ENCODE measurements around the gene LHPP.
A peak's percentile ranks its signal among the peaks of the same experiment; 100 is the strongest.
"Not testable (repeated sequence)": the region's sequence is repeated elsewhere in the genome, so short reads cannot be mapped to it uniquely, and the experiment has no call there.

LHPP gene

GRCh38 chr10:124461642-124462347 is at the start of gene LHPP:
Gene LHPP (plus strand): TSS chr10:124461823. CDS start chr10:124461863, 40 bp downstream.
- DNase-seq = peak; percentile 24

- DNase-seq = no peak
Measured at GRCh38 chr10:124414076-124414475, 47.5 kb upstream of the LHPP start.

- DNase-seq = no peak
Measured at GRCh38 chr10:124415210-124415609, 46.4 kb upstream of the LHPP start.

- DNase-seq = no peak
Measured at GRCh38 chr10:124416733-124417132, 44.9 kb upstream of the LHPP start.

GRCh38 chr10:124417895-124418725 is 43.5 kb upstream of the LHPP start:
- peak; percentile 10 for DNase-seq

GRCh38 chr10:124418726-124419501 is 42.7 kb upstream of the LHPP start, which contains the start of gene OAT:
Gene OAT (minus strand): TSS chr10:124418923. CDS start chr10:124412171, 6,752 bp downstream.
- peak; percentile 92 for DNase-seq

- DNase-seq = no peak
Measured at GRCh38 chr10:124419635-124420034, 42.0 kb upstream of the LHPP start.

- DNase-seq = no peak
Measured at GRCh38 chr10:124420254-124420653, 41.4 kb upstream of the LHPP start.

GRCh38 chr10:124422742-124423141 is 38.9 kb upstream of the LHPP start:
- no peak for DNase-seq

- DNase-seq = no peak
Measured at GRCh38 chr10:124423813-124424212, 37.8 kb upstream of the LHPP start.

GRCh38 chr10:124425227-124425962 is 36.2 kb upstream of the LHPP start:
- no peak for DNase-seq

GRCh38 chr10:124428207-124428777 is 33.3 kb upstream of the LHPP start:
- DNase-seq = no peak

- no peak for DNase-seq
Measured at GRCh38 chr10:124429576-124429975, 32.0 kb upstream of the LHPP start.

- DNase-seq = no peak
Measured at GRCh38 chr10:124430077-124430476, 31.5 kb upstream of the LHPP start.

GRCh38 chr10:124433461-124433860 is 28.2 kb upstream of the LHPP start:
- DNase-seq = no peak

GRCh38 chr10:124435683-124436082 is 25.9 kb upstream of the LHPP start:
- DNase-seq = not testable (repeated sequence)

- no peak for DNase-seq
Measured at GRCh38 chr10:124436191-124436638, 25.4 kb upstream of the LHPP start.

- DNase-seq = not testable (repeated sequence)
Measured at GRCh38 chr10:124441694-124442093, 19.9 kb upstream of the LHPP start.

- no peak for DNase-seq
Measured at GRCh38 chr10:124446830-124447750, 14.5 kb upstream of the LHPP start.

GRCh38 chr10:124447751-124448466 is 13.7 kb upstream of the LHPP start:
- DNase-seq = no peak

Data from NCI-H1092 (cell line).